Stimulated activated CD8-positive, alpha-beta memory T cell treated with anti-CD3 and anti-CD28 coated beads, Interleukin-15, amount 100 ng/mL, for 24 hours (primary cell): ENCODE measurements around the gene PTGIR.
"Not testable (repeated sequence)": the region's sequence is repeated elsewhere in the genome, so short reads cannot be mapped to it uniquely, and the experiment has no call there.

ENCODE experiments used
- DNase-seq: peaks from one replicate; pipeline ENCODE4 v3.0.0-alpha.2; 2020; ENCODE audit warnings: low read depth

The PTGIR gene

GRCh38 chr19:46639358-46640182 lies 14.7 kb upstream of the PTGIR start:
- no peak for DNase-seq

DNA sequence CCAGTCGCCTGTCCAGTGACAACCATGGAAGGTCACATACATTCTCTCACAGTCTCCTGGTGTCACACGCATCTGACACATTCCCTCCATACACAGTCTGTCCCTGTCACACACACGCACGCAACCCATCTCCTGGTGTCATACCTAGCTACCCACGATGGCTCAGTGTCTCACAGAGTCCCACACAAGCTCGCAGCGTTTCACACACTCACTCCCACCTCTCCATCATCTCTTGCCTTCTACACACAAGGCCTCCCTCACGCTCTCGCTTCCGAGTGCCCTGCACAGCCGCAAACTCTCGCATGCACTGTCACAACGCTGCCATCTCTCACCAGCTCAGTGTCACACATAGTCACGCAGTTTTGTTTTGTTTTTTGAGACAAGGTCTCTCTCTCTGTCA lies 12.3 kb upstream of the PTGIR start:
- DNase-seq = no peak

DNA sequence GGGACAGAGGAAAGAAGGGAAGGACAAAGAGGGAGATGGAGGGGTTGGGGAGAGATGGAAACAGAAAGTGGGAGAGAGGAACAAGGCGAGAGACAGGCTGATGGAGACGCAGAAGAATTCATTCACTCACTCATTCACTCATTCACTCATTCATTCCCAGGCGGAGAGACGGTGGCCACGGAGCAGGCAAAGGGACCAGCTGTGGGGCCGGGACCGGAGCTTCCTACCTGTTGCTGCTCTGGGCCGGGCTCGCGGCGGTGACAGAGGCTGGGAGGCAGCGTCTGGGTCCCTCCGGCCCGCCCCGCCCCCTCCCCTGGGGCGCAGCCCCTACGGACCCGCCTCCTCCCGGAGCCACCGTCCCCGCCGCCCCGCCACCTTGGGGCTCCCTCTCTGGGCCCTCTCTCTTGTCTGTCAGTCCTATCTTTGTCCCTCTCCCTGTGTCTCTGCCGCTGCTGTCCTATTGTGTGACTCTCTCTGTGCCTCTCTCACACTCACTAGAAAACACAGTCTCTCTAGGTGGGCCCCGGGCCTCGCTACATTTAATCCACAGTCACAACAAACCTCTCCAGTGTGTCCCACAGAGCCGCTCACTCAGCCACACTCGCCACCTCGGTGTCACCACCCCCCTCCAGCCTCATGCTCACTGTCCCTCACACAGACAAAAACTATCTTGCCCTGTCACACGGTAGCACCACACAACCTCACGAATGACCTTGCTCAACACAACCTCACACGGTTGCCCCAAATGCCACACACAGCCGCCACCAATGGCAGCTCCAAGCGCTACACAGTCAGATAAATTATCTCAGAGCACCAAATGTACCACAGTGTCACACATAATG lies 11.3 kb upstream of the PTGIR start, which contains the start of gene GNG8:
GNG8 (minus strand) TSS at position 283 of the 842 bp plus-strand sequence. CDS start 1,520 bp downstream, outside the sequence.
- no peak for DNase-seq

DNA sequence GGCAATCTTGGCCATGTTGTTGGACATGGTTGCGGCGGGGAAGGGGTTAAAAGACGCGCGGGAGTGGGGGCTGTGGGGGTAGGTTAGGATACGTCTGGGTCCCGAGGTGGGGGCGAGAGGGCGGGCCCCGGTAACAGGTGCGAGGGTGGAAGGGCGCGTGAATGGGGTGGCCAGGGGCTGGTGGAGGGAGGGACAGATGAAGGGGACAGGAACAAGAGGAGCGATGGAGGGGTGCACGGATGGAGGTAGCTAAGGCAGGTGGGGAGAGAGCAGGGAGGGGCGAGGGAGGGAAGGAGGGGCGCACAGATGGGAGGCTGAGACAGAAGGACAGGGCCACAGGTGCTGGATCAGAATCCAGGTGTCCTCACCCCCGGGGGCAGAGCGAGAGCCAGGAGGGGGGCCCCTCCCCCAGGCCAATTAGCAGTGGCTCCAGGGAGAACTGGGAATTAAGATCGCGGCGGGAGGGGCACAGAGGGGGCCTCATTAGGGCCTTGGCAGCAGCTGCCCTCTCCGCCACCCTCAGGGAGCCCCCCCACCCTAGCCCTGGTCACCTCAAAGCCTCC lies 9.8 kb upstream of the PTGIR start:
- no peak for DNase-seq

DNA sequence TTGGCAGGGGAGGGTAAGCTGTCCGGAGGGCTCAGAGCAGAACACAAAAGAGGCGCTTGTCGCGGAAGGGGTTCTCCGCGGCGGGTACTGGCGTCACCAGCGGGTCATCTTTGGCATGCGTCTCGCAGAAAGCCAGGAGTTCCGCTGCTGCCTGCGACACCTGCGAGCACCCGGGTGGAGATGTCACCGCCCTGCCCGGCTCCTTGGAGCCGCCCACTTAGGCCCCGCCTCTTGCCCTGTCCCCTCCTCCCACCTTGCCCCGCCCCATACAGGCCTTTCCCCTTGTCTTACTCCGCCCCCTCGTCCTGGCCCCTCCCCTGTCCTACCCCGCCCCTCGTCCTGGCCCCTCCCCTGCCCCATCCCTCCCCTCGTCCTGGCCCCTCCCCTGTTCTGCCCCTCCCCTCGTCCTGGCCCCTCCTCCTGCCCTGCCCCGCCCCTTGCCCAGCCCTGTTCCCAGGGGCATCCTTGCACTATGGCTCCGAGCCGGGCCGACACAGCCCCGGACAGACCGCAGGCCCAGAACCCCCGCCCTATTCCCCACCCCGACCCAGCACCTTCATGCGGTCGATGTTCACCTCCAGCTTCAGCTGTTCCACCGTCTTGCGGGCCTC lies 9.3 kb upstream of the PTGIR start:
- peak; percentile 83 for DNase-seq

DNA sequence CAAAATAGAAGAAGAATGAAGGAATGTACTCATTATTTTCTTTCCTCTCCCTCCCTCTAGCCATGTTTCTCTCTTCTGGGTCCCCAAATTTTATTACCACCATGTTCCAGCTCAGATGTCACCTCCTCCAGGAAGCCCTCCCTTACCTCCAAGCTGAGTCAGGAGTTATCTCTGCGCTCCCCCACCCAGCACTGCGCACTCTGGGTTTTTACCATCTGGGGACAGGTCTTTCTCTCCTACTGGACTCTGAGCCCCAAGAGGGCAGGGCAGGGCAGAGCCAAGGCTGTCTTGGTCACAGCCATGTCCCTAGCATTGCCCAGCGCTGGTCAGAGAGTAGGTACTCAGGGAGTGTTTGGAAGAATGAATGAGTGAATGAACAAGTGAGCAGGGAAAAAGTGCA lies 8.2 kb upstream of the PTGIR start:
- DNase-seq = no peak

DNA sequence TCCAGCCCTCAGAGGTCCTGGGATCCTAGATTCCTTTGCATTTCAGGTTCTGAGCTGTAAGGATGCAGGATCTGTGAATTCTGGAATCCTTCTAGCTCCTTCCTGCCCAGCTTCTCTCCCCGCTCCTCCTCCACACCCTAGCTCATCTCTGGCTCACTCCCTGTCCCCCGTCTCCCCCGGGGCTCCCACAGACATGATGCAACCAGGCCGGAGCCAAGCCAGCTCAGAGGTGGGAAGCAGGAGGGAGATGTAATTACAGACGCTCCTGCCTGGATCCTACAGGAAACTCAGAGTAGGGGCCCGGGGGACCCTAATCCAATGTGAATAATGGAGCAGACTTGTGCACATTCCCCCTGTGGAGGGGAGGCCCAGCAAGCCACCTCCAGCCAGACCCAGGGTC lies 6.6 kb upstream of the PTGIR start:
- no peak for DNase-seq

GRCh38 chr19:46630586-46631205 lies 5.8 kb upstream of the PTGIR start:
- no peak for DNase-seq

DNA sequence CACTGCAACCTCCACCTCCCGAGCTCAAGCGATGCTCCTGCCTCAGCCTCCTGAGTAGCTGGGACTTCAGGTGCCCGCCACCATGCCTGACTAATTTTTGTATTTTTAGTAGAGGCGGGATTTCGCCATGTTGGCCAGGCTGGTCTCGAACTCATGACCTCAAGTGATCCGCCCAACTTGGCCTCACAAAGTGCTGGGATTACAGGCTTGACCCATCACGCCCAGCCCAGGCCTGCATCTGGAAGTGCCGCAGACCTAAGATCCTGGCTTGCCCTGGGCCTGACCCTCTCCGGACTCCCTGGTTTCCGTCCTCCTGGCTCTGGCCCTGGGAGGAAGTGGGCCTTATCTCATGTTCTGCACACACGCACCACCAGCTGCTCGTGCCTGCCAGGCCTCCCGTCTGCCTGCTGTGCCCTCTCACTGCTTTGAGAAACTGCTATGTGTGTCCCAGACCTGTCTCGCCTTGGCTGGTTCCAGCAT lies 4.7 kb upstream of the PTGIR start:
- DNase-seq = no peak

GRCh38 chr19:46628970-46629369 lies 4.1 kb upstream of the PTGIR start:
- DNase-seq = not testable (repeated sequence)

DNA sequence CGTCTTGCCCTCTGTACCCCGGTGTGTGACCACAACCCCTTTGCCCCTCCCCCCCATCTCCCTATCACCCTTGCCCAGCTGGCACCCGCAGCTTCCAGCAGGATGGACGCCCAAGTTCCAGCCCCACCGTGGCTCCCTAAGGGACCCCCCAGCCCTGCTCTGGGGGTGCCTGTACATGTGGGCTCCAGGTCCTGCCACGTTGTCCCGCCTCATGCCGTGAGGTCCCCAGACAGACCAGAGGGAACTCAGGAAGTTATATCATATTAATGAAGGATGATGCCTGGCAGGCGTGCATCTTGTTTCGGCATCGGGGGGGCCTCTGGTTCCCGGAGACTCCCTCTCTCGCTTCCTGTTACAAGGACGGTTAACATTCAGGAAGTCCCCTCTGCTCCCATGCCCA lies 1.6 kb upstream of the PTGIR start:
- no peak for DNase-seq

DNA sequence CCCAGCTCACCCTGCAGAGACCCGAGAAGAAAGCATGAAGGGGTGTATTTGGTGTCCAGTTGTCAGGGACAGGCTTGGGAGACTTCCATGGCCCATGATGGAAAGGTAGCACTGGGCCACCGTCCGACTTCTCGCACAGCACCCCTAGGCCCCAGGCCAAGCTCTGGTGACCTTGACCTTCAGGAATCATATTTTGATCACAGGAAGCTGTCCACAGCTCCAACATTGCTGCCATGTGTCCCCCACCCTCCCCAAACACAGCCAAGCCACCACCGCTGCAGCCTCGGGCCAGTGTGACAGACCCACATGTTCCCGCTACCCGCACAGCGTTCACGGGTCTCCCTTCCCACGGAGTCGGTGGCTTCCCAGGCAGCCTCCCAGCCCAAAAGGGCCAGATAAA lies 842 bp upstream of the PTGIR start:
- no peak for DNase-seq

GRCh38 chr19:46623915-46624502 lies 880 bp downstream of the PTGIR start:
- DNase-seq = no peak

DNA sequence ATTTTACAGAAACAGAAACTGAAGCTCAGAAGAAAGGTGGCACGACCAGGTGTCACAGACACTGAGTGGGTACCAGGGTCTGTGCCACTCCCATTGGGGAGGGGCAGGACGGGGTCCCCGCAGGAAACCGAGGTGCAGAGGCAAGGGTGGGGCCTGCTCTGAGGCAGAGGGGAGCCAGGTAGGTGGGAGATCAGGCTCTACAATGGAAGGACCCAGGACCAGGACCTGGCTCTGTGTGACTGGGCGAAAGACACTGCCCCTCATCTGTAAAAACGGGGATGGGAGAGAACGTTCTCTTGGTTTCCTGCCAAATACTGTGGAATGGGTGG lies 2.8 kb downstream of the PTGIR start:
- DNase-seq = no peak

DNA sequence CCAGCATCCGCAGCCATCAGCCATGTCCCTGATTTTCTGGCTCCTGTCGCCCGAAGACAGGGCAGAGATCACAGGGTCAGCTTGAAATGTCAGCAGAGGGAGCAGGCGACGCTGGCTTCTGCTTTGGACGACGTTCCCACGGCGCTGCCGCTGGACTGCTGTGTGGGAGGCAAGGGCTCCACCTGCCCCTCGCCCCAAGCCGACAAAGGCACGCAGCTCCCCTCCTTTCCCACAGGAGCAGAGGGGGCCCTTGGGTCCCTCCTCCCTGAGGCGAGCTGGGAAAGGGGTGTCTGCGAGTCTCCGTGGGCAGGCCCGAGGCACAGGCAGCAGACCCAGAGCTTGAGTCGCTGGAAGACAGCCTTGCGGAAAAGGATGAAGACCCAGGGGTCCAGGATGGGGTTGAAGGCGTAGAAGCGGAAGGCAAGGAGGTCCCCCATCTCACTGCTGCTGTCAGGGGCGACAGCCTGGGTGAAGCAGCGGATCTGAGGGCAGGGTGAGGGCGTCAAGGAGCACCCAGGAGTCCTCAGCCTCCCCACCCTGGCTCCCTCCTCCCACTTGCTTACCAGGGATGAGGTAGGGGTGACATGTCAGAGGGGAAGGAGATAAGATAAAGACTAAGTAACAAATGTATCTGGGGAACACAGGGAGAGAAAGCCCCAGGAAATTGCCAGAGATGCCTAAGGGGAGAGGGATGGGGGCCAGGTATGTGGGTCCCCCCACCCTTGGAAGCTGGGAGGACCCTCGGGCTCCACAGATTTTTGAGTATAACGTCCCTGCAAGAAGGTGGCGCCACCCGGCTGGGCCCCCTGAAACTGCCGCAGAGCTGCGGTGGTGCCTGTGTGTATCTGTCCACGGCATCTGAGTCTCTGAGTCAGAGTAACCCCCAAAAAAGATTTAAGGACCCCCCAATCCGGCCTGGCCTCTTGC lies 3.4 kb downstream of the PTGIR start:
- no peak for DNase-seq

GRCh38 chr19:46620716-46621115 lies 4.2 kb downstream of the PTGIR start:
- DNase-seq = no peak

DNA sequence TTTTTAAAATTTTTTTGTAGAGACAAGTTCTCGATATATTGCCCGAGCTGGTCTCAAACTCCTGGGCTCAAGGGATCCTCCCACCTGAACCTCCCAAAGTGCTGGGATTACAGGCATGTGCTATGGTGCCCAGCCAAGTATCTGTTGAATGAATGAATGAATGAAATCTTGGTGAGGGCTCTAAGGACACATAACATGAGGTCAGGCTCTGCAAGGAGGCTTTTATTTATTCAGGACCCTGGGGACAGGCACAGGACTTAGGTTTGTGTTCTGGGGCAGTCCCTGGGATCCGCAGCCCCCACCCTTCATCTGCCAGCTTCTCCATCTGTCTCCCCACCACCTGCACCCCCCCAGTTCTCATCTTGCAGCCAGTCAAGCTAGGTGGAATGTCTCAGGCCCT lies 4.6 kb downstream of the PTGIR start:
- no peak for DNase-seq

DNA sequence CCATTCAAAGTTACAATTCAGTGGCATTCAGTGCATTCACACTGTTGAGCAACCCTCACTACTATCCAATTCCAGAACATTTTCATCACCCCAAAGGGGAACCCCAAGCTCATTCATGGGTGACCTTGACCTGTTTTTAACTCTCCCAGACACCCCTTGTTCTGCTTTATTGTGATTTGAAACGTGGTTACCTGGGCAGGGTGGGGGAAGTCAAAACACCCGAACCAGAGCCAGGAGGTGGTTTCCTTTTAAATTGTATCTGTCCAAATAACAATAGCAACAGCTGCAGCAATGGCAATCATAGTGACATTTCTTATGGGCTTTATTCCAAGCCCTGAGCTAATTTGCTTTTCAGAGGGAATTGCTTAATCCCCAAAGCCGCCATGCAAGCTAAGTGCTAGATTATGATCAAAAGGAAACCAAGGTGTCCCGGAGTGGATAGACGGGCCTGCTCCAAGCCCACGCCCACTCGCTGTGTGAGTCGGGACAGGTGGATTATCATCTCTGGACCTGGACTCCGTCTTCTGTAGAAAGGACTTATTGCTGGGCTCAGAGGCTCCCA lies 6.1 kb downstream of the PTGIR start:
- no peak for DNase-seq

DNA sequence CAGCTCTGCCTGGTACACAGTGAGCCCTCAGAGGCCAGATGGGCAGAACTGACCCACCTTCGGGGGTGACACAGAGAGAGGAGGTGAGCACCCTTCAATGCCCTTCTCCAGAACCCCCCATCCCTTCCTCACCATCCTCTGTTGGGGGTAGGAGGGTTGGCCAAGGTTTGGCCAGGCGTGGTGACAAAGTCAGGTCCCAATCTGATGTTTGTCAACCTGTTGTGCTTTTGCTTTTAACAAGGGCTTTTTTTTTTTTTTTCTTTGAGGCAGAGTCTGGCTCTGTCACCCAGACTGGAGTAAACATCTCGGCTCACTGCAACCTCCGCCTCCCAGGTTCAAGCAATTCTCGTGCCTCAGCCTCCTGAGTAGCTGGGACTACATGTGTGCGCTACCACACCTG lies 7.3 kb downstream of the PTGIR start:
- DNase-seq = no peak
